Activated naive CD4-positive, alpha-beta T cell treated with anti-CD3 and anti-CD28 coated beads, Interleukin-2, amount 50 U/mL, for 24 hours (primary cell): ENCODE measurements around the gene LRRC75B.
"Not testable (repeated sequence)": the region's sequence is repeated elsewhere in the genome, so short reads cannot be mapped to it uniquely, and the experiment has no call there.

Experiments
- H3K27ac Mint-ChIP-seq: one replicate; pipeline ENCODE4 v1.8.0; 2021; ENCODE audit warnings: mild to moderate bottlenecking, mixed read lengths
- H3K27me3 Mint-ChIP-seq: one replicate; pipeline ENCODE4 v1.8.0; 2021; ENCODE audit warnings: mixed read lengths
- H3K36me3 Mint-ChIP-seq: one replicate; pipeline ENCODE4 v1.8.0; 2021; ENCODE audit warnings: mixed read lengths
- H3K4me1 Mint-ChIP-seq: one replicate; pipeline ENCODE4 v1.8.0; 2021; ENCODE audit warnings: mixed read lengths
- H3K4me3 Mint-ChIP-seq: one replicate; pipeline ENCODE4 v1.8.0; 2021; ENCODE audit warnings: mild to moderate bottlenecking, mixed read lengths
- H3K9me3 Mint-ChIP-seq: one replicate; pipeline ENCODE4 v1.8.0; 2021; ENCODE audit warnings: mixed read lengths

The LRRC75B gene

DNA sequence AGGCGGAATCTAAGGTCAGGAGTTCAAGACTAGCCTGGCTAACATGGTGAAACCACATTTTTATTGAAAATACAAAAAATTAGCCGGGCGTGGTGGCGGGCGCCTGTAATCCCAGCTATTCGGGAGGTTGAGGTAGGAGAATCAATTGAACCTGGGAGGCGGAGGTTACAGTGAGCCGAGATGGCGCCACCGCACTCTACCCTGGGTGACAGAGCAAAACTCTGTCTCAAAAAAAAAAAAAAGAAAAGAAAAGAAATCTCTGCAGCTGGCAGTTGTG lies 624 bp upstream of the LRRC75B start:
- H3K27ac Mint-ChIP-seq, H3K27me3 Mint-ChIP-seq, H3K36me3 Mint-ChIP-seq, H3K9me3 Mint-ChIP-seq, H3K4me1 Mint-ChIP-seq: not testable (repeated sequence)
- H3K4me3 Mint-ChIP-seq, result peak overlapping the region; percentile 33

GRCh38 chr22:24592058-24592850 lies 619 bp downstream of the LRRC75B start:
- peak overlapping the region; percentile 80 for H3K4me3 Mint-ChIP-seq
- H3K9me3 Mint-ChIP-seq, result no peaks in the 10 kb centered on the region
- H3K4me1 Mint-ChIP-seq, result peaks cover 5% of the 10 kb centered on the region
- H3K27me3 Mint-ChIP-seq, result peaks cover 1% of the 10 kb centered on the region
- H3K27ac Mint-ChIP-seq, result no peak overlapping the region
- H3K36me3 Mint-ChIP-seq, result no peaks in the 10 kb centered on the region

DNA sequence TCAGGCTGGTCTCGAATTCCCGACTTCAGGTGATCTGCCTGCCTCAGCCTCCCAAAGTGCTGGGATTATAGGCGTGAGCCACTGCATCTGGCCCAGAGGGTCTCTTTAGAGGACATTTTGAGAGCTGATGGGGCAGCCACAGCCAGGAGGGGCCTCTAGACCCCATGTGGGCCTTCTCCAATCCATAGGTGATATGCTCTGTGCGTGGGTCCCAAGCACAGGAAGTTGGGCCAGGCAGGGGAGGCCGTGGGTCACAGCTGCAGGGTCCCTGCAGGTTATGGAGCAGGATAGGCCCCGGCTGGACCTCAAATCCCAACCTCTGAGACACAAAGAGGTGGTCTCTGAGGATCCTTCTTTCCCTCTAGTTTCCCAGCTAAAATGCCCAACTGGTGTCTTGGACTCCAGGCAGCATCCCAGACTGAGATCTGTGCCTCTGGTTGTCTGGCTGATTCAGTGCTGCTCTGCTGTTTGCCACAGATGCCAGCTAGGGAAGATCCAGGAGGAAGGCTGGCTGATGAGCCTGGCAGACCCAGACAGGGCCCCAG lies 1.5 kb downstream of the LRRC75B start:
- Mint-ChIP-seq H3K36me3 (no peaks in the 10 kb centered on the region), H3K4me1 (peaks cover 5% of the 10 kb centered on the region), H3K27me3 (peaks cover 1% of the 10 kb centered on the region), H3K9me3 (no peaks in the 10 kb centered on the region), H3K4me3 (no peak overlapping the region), H3K27ac (no peak overlapping the region)

GRCh38 chr22:24590596-24591173 lies 2.2 kb downstream of the LRRC75B start:
- H3K36me3 Mint-ChIP-seq, result no peaks in the 10 kb centered on the region
- H3K27ac Mint-ChIP-seq, result no peak overlapping the region
- no peaks in the 10 kb centered on the region for H3K9me3 Mint-ChIP-seq
- peaks cover 1% of the 10 kb centered on the region for H3K27me3 Mint-ChIP-seq
- peaks cover 5% of the 10 kb centered on the region for H3K4me1 Mint-ChIP-seq
- no peak overlapping the region for H3K4me3 Mint-ChIP-seq

DNA sequence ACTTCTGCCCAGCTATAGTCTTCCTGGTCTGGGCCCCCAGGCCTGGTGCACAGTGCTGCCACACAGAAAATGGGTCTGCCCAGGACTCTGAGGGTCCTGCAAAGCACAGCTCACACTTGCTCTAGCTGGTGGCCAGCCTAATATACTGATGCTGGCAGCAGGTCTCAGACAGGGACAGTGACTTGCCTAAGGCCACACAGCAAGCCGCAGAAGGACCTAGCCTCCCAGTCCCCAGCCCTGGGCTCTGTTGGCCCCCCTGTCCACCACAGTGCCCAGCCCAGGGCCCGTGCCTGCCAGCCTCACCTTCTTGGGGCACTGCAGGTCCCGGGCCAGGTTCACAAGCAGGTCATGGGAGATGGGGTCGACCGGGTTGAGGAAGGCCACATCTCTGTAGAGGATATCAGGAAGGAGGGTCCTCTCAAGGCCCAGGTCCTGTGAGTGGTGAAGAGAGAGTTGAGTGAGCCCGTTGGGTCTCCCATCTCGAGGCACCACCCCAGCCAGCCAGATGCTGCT lies 3.3 kb downstream of the LRRC75B start:
- no peaks in the 10 kb centered on the region for H3K9me3 Mint-ChIP-seq
- H3K27ac Mint-ChIP-seq, result no peak overlapping the region
- no peaks in the 10 kb centered on the region for H3K36me3 Mint-ChIP-seq
- H3K4me3 Mint-ChIP-seq, result no peak overlapping the region
- H3K4me1 Mint-ChIP-seq, result peaks cover 5% of the 10 kb centered on the region
- peaks cover 1% of the 10 kb centered on the region for H3K27me3 Mint-ChIP-seq

GRCh38 chr22:24588757-24589481 lies 4.0 kb downstream of the LRRC75B start:
- no peaks in the 10 kb centered on the region for H3K36me3 Mint-ChIP-seq
- H3K27ac Mint-ChIP-seq, result no peak overlapping the region
- H3K4me3 Mint-ChIP-seq, result no peak overlapping the region
- H3K4me1 Mint-ChIP-seq, result peaks cover 5% of the 10 kb centered on the region
- H3K9me3 Mint-ChIP-seq, result no peaks in the 10 kb centered on the region
- H3K27me3 Mint-ChIP-seq, result peaks cover 1% of the 10 kb centered on the region

DNA sequence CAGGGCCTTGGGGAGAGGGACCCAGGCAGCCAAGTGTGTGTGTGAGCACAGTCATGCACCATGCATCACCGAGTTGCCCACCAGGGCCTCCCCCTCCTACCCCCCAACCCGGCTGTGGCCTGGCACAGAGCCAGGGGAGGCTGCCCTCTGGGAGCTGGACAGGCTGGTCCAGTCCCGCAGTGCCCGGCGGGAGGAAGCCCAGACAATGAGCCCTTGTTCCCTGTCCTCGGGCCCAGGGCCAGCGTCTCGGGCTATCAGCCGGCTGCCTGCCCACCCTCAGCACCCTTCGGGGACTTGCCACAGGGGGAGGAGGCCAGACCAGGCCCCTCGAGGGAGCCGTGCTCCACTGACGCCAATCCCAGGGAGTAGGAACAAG lies 4.5 kb downstream of the LRRC75B start:
- no peak overlapping the region for H3K27ac Mint-ChIP-seq
- H3K4me3 Mint-ChIP-seq, result no peak overlapping the region
- no peaks in the 10 kb centered on the region for H3K36me3 Mint-ChIP-seq
- no peaks in the 10 kb centered on the region for H3K9me3 Mint-ChIP-seq
- H3K4me1 Mint-ChIP-seq, result peaks cover 5% of the 10 kb centered on the region
- H3K27me3 Mint-ChIP-seq, result peaks cover 1% of the 10 kb centered on the region

DNA sequence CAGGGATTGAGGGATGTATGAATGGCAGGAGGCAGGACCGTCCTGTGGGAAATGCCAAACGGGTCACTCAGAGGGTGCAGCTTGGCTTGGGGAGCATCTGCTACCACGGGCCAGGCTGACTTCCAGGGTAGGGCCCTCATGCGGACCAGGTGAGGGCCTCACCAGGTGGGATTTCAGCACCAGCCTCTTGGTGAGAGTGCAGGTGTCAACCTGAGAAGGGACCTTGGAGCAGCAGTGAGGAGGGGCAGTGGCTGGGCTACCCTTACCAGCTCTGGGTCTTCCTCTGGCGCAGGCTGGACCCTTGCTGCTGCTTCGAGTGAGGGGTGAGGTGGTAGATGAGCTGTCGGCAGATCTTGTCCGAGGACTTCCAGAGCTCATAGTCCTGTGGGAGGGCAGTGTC lies 4.9 kb downstream of the LRRC75B start:
- Mint-ChIP-seq H3K36me3 (no peaks in the 10 kb centered on the region), H3K9me3 (no peaks in the 10 kb centered on the region), H3K4me1 (peaks cover 5% of the 10 kb centered on the region), H3K4me3 (no peak overlapping the region), H3K27ac (no peak overlapping the region), H3K27me3 (peaks cover 1% of the 10 kb centered on the region)

- H3K9me3 Mint-ChIP-seq, result no peaks in the 10 kb centered on the region
- peaks cover 2% of the 10 kb centered on the region for H3K4me1 Mint-ChIP-seq
- H3K36me3 Mint-ChIP-seq, result no peaks in the 10 kb centered on the region
- no peak overlapping the region for H3K27ac Mint-ChIP-seq
- no peaks in the 10 kb centered on the region for H3K27me3 Mint-ChIP-seq
- H3K4me3 Mint-ChIP-seq, result no peak overlapping the region
Measured at GRCh38 chr22:24587251-24587650, 5.6 kb downstream of the LRRC75B start.

- Mint-ChIP-seq H3K27ac (no peak overlapping the region), H3K27me3 (no peaks in the 10 kb centered on the region), H3K4me1 (no peaks in the 10 kb centered on the region), H3K9me3 (no peaks in the 10 kb centered on the region), H3K4me3 (no peak overlapping the region), H3K36me3 (no peaks in the 10 kb centered on the region)
Measured at GRCh38 chr22:24585927-24586546, 6.8 kb downstream of the LRRC75B start.

- Mint-ChIP-seq H3K4me1 (no peaks in the 10 kb centered on the region), H3K27me3 (no peaks in the 10 kb centered on the region), H3K27ac (no peak overlapping the region), H3K9me3 (no peaks in the 10 kb centered on the region), H3K4me3 (no peak overlapping the region), H3K36me3 (no peaks in the 10 kb centered on the region)
Measured at GRCh38 chr22:24585461-24585860, 7.4 kb downstream of the LRRC75B start.

DNA sequence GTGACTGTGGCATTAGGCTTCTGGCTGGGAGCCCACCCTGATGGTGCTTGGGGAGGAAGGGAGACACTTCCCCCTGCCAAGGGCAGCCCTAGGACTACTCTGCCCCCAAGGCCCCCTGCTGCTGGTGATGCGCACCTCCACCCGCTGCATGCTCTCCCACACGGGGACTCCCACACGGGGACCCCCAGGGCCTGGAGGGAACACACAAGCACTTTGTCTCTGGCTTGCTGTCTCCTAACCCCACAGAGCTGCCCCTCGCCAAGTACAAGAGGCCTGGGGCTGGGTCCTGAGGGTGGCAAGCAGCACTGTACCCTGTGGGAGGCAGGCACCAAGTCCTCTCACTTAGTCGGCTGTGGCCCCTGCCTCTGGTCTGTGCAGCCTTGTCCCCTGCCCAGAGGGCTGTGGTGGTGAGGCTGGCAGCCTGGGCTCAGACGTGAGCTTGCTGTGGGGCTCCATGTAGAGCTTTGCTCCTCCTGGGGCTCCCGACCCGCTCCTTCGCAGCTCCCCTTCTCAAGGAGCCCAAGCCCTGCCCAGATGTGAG lies 7.9 kb downstream of the LRRC75B start:
- Mint-ChIP-seq H3K36me3 (no peaks in the 10 kb centered on the region), H3K9me3 (no peaks in the 10 kb centered on the region), H3K4me3 (no peak overlapping the region), H3K27me3 (no peaks in the 10 kb centered on the region), H3K27ac (no peak overlapping the region), H3K4me1 (no peaks in the 10 kb centered on the region)

GRCh38 chr22:24584166-24584790 lies 8.6 kb downstream of the LRRC75B start:
- H3K27me3 Mint-ChIP-seq, result no peaks in the 10 kb centered on the region
- no peaks in the 10 kb centered on the region for H3K4me1 Mint-ChIP-seq
- no peaks in the 10 kb centered on the region for H3K9me3 Mint-ChIP-seq
- H3K27ac Mint-ChIP-seq, result no peak overlapping the region
- no peak overlapping the region for H3K4me3 Mint-ChIP-seq
- H3K36me3 Mint-ChIP-seq, result no peaks in the 10 kb centered on the region

DNA sequence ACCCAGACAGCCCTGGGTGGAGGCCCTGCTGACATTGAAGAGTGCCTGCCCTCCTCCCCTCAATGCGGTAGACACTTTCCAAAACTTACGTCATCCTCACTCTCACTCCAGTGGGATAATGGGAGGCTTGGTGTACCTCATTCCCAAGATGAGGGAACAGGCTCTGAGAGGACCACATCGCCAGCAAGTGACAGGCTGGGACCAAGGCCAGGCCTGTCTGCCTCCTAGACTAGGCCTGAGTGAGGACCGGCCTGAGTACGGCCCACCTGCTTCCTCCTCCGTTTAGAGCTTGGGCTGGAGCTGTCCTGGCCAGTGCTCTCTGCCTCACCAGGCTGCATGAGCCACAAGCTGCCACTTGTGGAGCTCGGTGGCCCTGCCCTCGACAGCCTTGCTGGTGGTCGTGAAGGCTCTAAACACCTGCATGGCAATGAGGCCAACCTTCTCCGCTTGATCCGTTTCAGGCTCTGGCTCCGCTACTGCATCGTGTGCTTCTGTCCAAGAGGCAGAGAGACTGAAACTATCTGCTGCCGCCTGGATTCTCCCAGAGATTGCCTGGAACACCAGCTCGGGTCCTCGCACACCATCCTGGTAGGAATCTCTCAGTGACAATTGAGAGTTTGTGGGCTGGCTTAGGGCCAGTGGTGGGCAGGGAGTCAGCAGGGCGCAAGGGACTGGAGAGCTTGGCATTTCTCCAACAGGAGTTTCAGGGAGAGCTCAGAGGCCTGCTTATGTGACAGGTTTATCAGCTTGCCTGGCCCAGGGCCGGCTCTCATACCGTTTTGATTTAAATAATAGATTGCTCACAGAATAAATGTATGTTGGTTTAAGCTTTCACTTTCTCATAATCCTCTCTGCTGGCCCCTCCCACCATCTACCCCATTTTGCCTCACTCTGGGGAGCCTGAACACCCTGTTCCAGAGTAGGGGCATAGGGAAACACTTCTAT lies 9.4 kb downstream of the LRRC75B start:
- H3K9me3 Mint-ChIP-seq, result no peaks in the 10 kb centered on the region
- no peak overlapping the region for H3K4me3 Mint-ChIP-seq
- H3K27ac Mint-ChIP-seq, result no peak overlapping the region
- H3K27me3 Mint-ChIP-seq, result no peaks in the 10 kb centered on the region
- peaks cover 4% of the 10 kb centered on the region for H3K4me1 Mint-ChIP-seq
- H3K36me3 Mint-ChIP-seq, result no peaks in the 10 kb centered on the region
